GM18526 (cell line): ENCODE data around the gene DLGAP1.

Experiments used
- POLR2A ChIP-seq: IDR thresholded peaks from 3 replicates; pipeline ENCODE4 v1.6.1; 2011; ENCODE audit not compliant: insufficient read length; ENCODE audit errors: extremely low read depth

The DLGAP1 gene

GRCh38 chr18:4119813-4120212 lies 335.3 kb downstream of the DLGAP1 start:
- no peak for TF ChIP-seq POLR2A

GRCh38 chr18:4119127-4119648 lies 335.9 kb downstream of the DLGAP1 start:
- TF ChIP-seq POLR2A: no peak

- no peak for TF ChIP-seq POLR2A
Measured at GRCh38 chr18:4108016-4108415, 347.1 kb downstream of the DLGAP1 start.

- TF ChIP-seq POLR2A: no peak
Measured at GRCh38 chr18:4107049-4107467, 348.0 kb downstream of the DLGAP1 start.

GRCh38 chr18:4106407-4107033 lies 348.6 kb downstream of the DLGAP1 start:
- TF ChIP-seq POLR2A: no peak

- TF ChIP-seq POLR2A: no peak
Measured at GRCh38 chr18:4102901-4103300, 352.2 kb downstream of the DLGAP1 start.

- no peak for TF ChIP-seq POLR2A
Measured at GRCh38 chr18:4101009-4101408, 354.1 kb downstream of the DLGAP1 start.

GRCh38 chr18:4096486-4096885 lies 358.6 kb downstream of the DLGAP1 start:
- no peak for TF ChIP-seq POLR2A

GRCh38 chr18:4093676-4094075 lies 361.4 kb downstream of the DLGAP1 start:
- TF ChIP-seq POLR2A: no peak

GRCh38 chr18:4084382-4084900 lies 370.7 kb downstream of the DLGAP1 start:
- no peak for TF ChIP-seq POLR2A

- no peak for TF ChIP-seq POLR2A
Measured at GRCh38 chr18:4078246-4078645, 376.9 kb downstream of the DLGAP1 start.

- no peak for TF ChIP-seq POLR2A
Measured at GRCh38 chr18:4077721-4078120, 377.4 kb downstream of the DLGAP1 start.

- TF ChIP-seq POLR2A: no peak
Measured at GRCh38 chr18:4077204-4077603, 377.9 kb downstream of the DLGAP1 start.

- TF ChIP-seq POLR2A: no peak
Measured at GRCh38 chr18:4074647-4075046, 380.5 kb downstream of the DLGAP1 start.

GRCh38 chr18:4069183-4069582 lies 385.9 kb downstream of the DLGAP1 start:
- no peak for TF ChIP-seq POLR2A

GRCh38 chr18:4068552-4069158 lies 386.5 kb downstream of the DLGAP1 start:
- TF ChIP-seq POLR2A: no peak
